H9 (cell line): ENCODE results near the gene ANKRD13D. TPM values are rescaled to one million over a fixed set of nuclear protein-coding genes. Genes with fewer than 3 reads are reported as not detected.

ENCODE experiments used
- DNase-seq: peaks from one replicate; pipeline ENCODE4 v3.0.0-alpha.2; 2017
- H2AFZ ChIP-seq: one replicate; pipeline ENCODE4 v1.6.1; 2013; ENCODE audit warnings: mild to moderate bottlenecking, low read length, control low read depth, moderate library complexity
- H2AK5ac ChIP-seq: 2 replicates; pipeline ENCODE4 v1.6.1; 2013; ENCODE audit warnings: low read length, control low read depth, mixed read lengths; ENCODE audit not compliant: insufficient read length
- H2BK120ac ChIP-seq: one replicate; pipeline ENCODE4 v1.6.1; 2013; ENCODE audit warnings: low read depth, mild to moderate bottlenecking, low read length, control low read depth, inconsistent platforms; ENCODE audit not compliant: poor library complexity, severe bottlenecking
- H2BK12ac ChIP-seq: 2 replicates; pipeline ENCODE4 v1.6.1; 2013; ENCODE audit warnings: low read length, control low read depth, mixed read lengths, low read depth; ENCODE audit not compliant: insufficient read length
- H2BK15ac ChIP-seq: 2 replicates; pipeline ENCODE4 v1.6.1; 2013; ENCODE audit warnings: low read depth, low read length, control low read depth
- H2BK20ac ChIP-seq: one replicate; pipeline ENCODE4 v1.6.1; 2013; ENCODE audit warnings: low read depth, mild to moderate bottlenecking, low read length, control low read depth, inconsistent platforms; ENCODE audit not compliant: poor library complexity, severe bottlenecking
- H2BK5ac ChIP-seq: 2 replicates; pipeline ENCODE4 v1.6.1; 2013; ENCODE audit warnings: low read length, control low read depth, mixed read lengths; ENCODE audit not compliant: insufficient read length
- H3K14ac ChIP-seq: 2 replicates; pipeline ENCODE4 v1.6.1; 2013; ENCODE audit warnings: low read length, control low read depth; ENCODE audit not compliant: insufficient read depth
- H3K18ac ChIP-seq: 2 replicates; pipeline ENCODE4 v1.6.1; 2013; ENCODE audit warnings: low read depth, mild to moderate bottlenecking, mixed read lengths, low read length, control low read depth; ENCODE audit not compliant: insufficient read length
- H3K23ac ChIP-seq: 2 replicates; pipeline ENCODE4 v1.6.1; 2013; ENCODE audit warnings: low read length, control low read depth, mixed read lengths, low read depth; ENCODE audit not compliant: insufficient read length
- H3K23me2 ChIP-seq: 2 replicates; pipeline ENCODE4 v1.6.1; 2013; ENCODE audit warnings: low read depth, mild to moderate bottlenecking, mixed read lengths, low read length, control low read depth; ENCODE audit not compliant: insufficient read length, poor library complexity, severe bottlenecking
- H3K27ac ChIP-seq: 2 replicates; pipeline ENCODE4 v1.5.1; 2013; ENCODE audit warnings: low read length, control low read depth, mixed read lengths, low read depth; ENCODE audit not compliant: insufficient read length
- H3K27me3 ChIP-seq: 2 replicates; pipeline ENCODE4 v1.6.1; 2013; ENCODE audit warnings: low read length, control low read depth, inconsistent platforms; ENCODE audit not compliant: insufficient read depth
- H3K4ac ChIP-seq: 2 replicates; pipeline ENCODE4 v1.6.1; 2013; ENCODE audit warnings: low read depth, mild to moderate bottlenecking, control low read depth, inconsistent platforms, low read length, moderate library complexity
- H3K4me1 ChIP-seq: 2 replicates; pipeline ENCODE4 v1.6.1; 2013; ENCODE audit warnings: low read length, control low read depth, inconsistent platforms; ENCODE audit not compliant: insufficient read depth
- H3K4me2 ChIP-seq: 2 replicates; pipeline ENCODE4 v1.6.1; 2013; ENCODE audit warnings: low read length, control low read depth, mixed read lengths; ENCODE audit not compliant: insufficient read length, insufficient read depth
- H3K56ac ChIP-seq: 2 replicates; pipeline ENCODE4 v1.6.1; 2013; ENCODE audit warnings: low read depth, mild to moderate bottlenecking, mixed read lengths, low read length, control low read depth; ENCODE audit not compliant: insufficient read length
- H3K79me1 ChIP-seq: 2 replicates; pipeline ENCODE4 v1.6.1; 2013; ENCODE audit warnings: low read depth, mild to moderate bottlenecking, moderate library complexity, low read length, control low read depth, inconsistent platforms; ENCODE audit not compliant: insufficient read depth, poor library complexity, severe bottlenecking
- H3K79me2 ChIP-seq: 2 replicates; pipeline ENCODE4 v1.6.1; 2013; ENCODE audit warnings: low read length, control low read depth, inconsistent platforms; ENCODE audit not compliant: insufficient read depth
- H3K9ac ChIP-seq: 2 replicates; pipeline ENCODE4 v1.6.1; 2013; ENCODE audit warnings: low read length, control low read depth, mixed read lengths; ENCODE audit not compliant: insufficient read length; ENCODE audit errors: extremely low read depth
- H3K9me3 ChIP-seq: one replicate; pipeline ENCODE4 v1.6.1; 2013; ENCODE audit warnings: low read depth, low read length, inconsistent platforms; ENCODE audit not compliant: control insufficient read depth
- H3T11ph ChIP-seq: one replicate; pipeline ENCODE4 v1.6.1; 2013; ENCODE audit warnings: mild to moderate bottlenecking, low read length, control low read depth, inconsistent platforms
- H4K20me1 ChIP-seq: one replicate; pipeline ENCODE4 v1.6.1; 2013; ENCODE audit not compliant: control insufficient read depth, insufficient read length, insufficient read depth
- H4K5ac ChIP-seq: 2 replicates; pipeline ENCODE4 v1.6.1; 2013; ENCODE audit warnings: low read depth, mild to moderate bottlenecking, mixed read lengths, low read length, control low read depth; ENCODE audit not compliant: insufficient read length
- H4K8ac ChIP-seq: replicated peaks from 2 replicates; pipeline ENCODE4 v1.6.1; 2013; ENCODE audit warnings: low read length, control low read depth, mixed read lengths, low read depth; ENCODE audit not compliant: insufficient read length
- H4K91ac ChIP-seq: 2 replicates; pipeline ENCODE4 v1.6.1; 2013; ENCODE audit warnings: low read depth, mild to moderate bottlenecking, moderate library complexity, mixed read lengths, low read length, control low read depth; ENCODE audit not compliant: insufficient read length
- H3K27ac Mint-ChIP-seq, 3 experiments: 2 replicates in 2 of 3; 3 replicates in 1 of 3; pipeline ENCODE4 v1.8.0; 2020 to 2021; ENCODE audit warnings: mixed read lengths in 3 of 3, mild to moderate bottlenecking in 1 of 3, moderate library complexity in 1 of 3
- H3K27me3 Mint-ChIP-seq: 2 replicates; pipeline ENCODE4 v1.8.0; 2021; ENCODE audit warnings: low read depth, mild to moderate bottlenecking, moderate library complexity, mixed read lengths
- H3K36me3 Mint-ChIP-seq, 3 experiments: 2 replicates in 2 of 3; 3 replicates in 1 of 3; pipeline ENCODE4 v1.8.0; 2020 to 2021; ENCODE audit warnings: low read depth in 3 of 3, mixed read lengths in 3 of 3; ENCODE audit not compliant: insufficient read depth in 1 of 3
- H3K4me1 Mint-ChIP-seq, 2 experiments: 2 replicates each; pipeline ENCODE4 v1.8.0; 2020; ENCODE audit warnings: mixed read lengths in 2 of 2
- H3K4me3 Mint-ChIP-seq, 2 experiments: 2 replicates in 1 of 2; 3 replicates in 1 of 2; pipeline ENCODE4 v1.8.0; 2020 to 2021; ENCODE audit warnings: mild to moderate bottlenecking in 2 of 2, mixed read lengths in 2 of 2, moderate library complexity in 1 of 2
- H3K9me3 Mint-ChIP-seq, 2 experiments: 2 replicates in 1 of 2; 3 replicates in 1 of 2; pipeline ENCODE4 v1.8.0; 2020; ENCODE audit warnings: mild to moderate bottlenecking in 2 of 2, mixed read lengths in 2 of 2, moderate library complexity in 1 of 2
- CTCF ChIP-seq: fragments of 200-600 bp; sonication (generic); conservative IDR thresholded peaks from 3 replicates; pipeline ENCODE4 v1.8.0; 2021; ENCODE audit warnings: antibody characterized with exemption, mild to moderate bottlenecking
- WGBS: extraction: QIAGEN DNeasy Blood & Tissue Kit; methylation state at CpG from one replicate; pipeline ENCODE4 v1.1.7; 2013; ENCODE audit warnings: missing lambda C conversion rate, low lambda C conversion rate, mixed read lengths; ENCODE audit not compliant: insufficient read length; ENCODE audit errors: extremely low coverage; 5-methylcytosine and 5-hydroxymethylcytosine counted together
- total RNA-seq: library from RNA; stranded (reverse); gene quantifications from 2 replicates; pipeline ENCODE4 v1.2.1, GENCODE V29; 2021

The ANKRD13D gene
- total RNA-seq, 1 experiment from 2014 or later: 42.1 TPM

GRCh38 chr11:67281552-67282150, 7.5 kb upstream of the ANKRD13D start:
- no CpG with 5 or more reads among the region's 27 CpGs for WGBS
- no peak overlapping the region for H2AK5ac ChIP-seq
- no peaks in the 10 kb centered on the region for H3K27me3 ChIP-seq
- no peak overlapping the region for H3K4me2 ChIP-seq
- DNase-seq: no peak
- peaks cover 19 to 62% (median 55%) of the 10 kb centered on the region in 3 experiments; a peak in 6 of 7 replicates for H3K36me3 Mint-ChIP-seq
- no peak overlapping the region for H2BK12ac ChIP-seq
- peaks cover 8 to 14% of the 10 kb centered on the region in 2 experiments for H3K4me1 Mint-ChIP-seq
- no peak overlapping the region for H4K91ac ChIP-seq
- H4K8ac ChIP-seq: no peak overlapping the region
- TF ChIP-seq CTCF: no peak
- H3K27me3 Mint-ChIP-seq: no peaks in the 10 kb centered on the region
- no peak overlapping the region for H2AFZ ChIP-seq
- no peak overlapping the region for H2BK120ac ChIP-seq
- H3K18ac ChIP-seq: no peak overlapping the region
- H3K4me1 ChIP-seq: peaks cover 2% of the 10 kb centered on the region; the same call in 1 of the 2 replicates
- H2BK15ac ChIP-seq: no peak overlapping the region
- H3T11ph ChIP-seq: no peak overlapping the region
- H3K27ac Mint-ChIP-seq: no peak overlapping the region
- no peak overlapping the region for H3K14ac ChIP-seq
- H3K4ac ChIP-seq: no peak overlapping the region
- no peak overlapping the region for H3K9ac ChIP-seq
- no peaks in the 10 kb centered on the region for H3K79me1 ChIP-seq
- H3K9me3 ChIP-seq: no peaks in the 10 kb centered on the region
- H3K23ac ChIP-seq: no peak overlapping the region
- H3K56ac ChIP-seq: no peak overlapping the region
- no peak overlapping the region for H2BK5ac ChIP-seq
- no peak overlapping the region for H3K27ac ChIP-seq
- H3K4me3 Mint-ChIP-seq: no peak overlapping the region
- H2BK20ac ChIP-seq: no peak overlapping the region
- no peaks in the 10 kb centered on the region for H3K79me2 ChIP-seq
- no peaks in the 10 kb centered on the region for H3K23me2 ChIP-seq
- no peaks in the 10 kb centered on the region for H4K20me1 ChIP-seq
- H3K9me3 Mint-ChIP-seq: no peaks in the 10 kb centered on the region
- no peak overlapping the region for H4K5ac ChIP-seq
